Prostate gland (tissue), 2 donors: ENCODE data around the gene AK4.

Experiments used
- CTCF ChIP-seq, 4 experiments: fragments of 200-600 bp in 2 of 4; fragments of 450-650 bp in 2 of 4; sonication (generic) in 2 of 4; IDR thresholded peaks; 1 replicate in 3 of 4; 2 replicates in 1 of 4; pipeline ENCODE4 v1.5.1; 2016 to 2019; ENCODE audit warnings: antibody characterized with exemption in 4 of 4, mild to moderate bottlenecking in 2 of 4, moderate library complexity in 2 of 4
- POLR2A ChIP-seq: fragments of 450-650 bp; IDR thresholded peaks from one replicate; pipeline ENCODE4 v1.6.1; 2016; ENCODE audit warnings: antibody characterized with exemption, mild to moderate bottlenecking

GRCh38 chr1:65178235-65178634 is 30.2 kb downstream of the AK4 start:
- TF ChIP-seq CTCF (IDR thresholded peaks at IDR 0.05) (no peak), POLR2A (no peak)
